Uterus (tissue), 4 donors: ENCODE results near the gene FCRL4. TPM values are rescaled to one million over a fixed set of nuclear protein-coding genes. Genes with fewer than 3 reads are reported as not detected.

Experiments used
- DNase-seq, 2 donors: peaks; one replicate each; pipeline ENCODE4 v3.0.0-alpha.2; 2019 to 2020
- H3K27ac ChIP-seq, 2 donors: fragments of 200-600 bp; sonication (generic); 1 replicate in 1 of 2; 2 replicates in 1 of 2; pipeline ENCODE4 v1.5.1; 2016 to 2018
- H3K27me3 ChIP-seq, 2 donors: fragments of 200-600 bp; sonication (generic); one replicate each; pipeline ENCODE4 v1.5.1; 2018 to 2019; ENCODE audit warnings: control low read depth in 1 of 2
- H3K36me3 ChIP-seq, 2 donors: fragments of 200-600 bp; sonication (generic); one replicate each; pipeline ENCODE4 v1.5.1; 2019; ENCODE audit warnings: control low read depth in 1 of 2
- H3K4me1 ChIP-seq, 2 donors: fragments of 200-600 bp; sonication (generic); one replicate each; pipeline ENCODE4 v1.5.1; 2018 to 2019; ENCODE audit warnings: control low read depth in 1 of 2
- H3K4me3 ChIP-seq, 2 donors: fragments of 200-600 bp; sonication (generic); 1 replicate in 1 of 2; 2 replicates in 1 of 2; pipeline ENCODE4 v1.5.1; 2018 to 2019; ENCODE audit warnings: mild to moderate bottlenecking in 1 of 2
- H3K9me3 ChIP-seq, 2 donors: fragments of 200-600 bp; sonication (generic); one replicate each; pipeline ENCODE4 v1.5.1; 2019; ENCODE audit warnings: control low read depth in 1 of 2
- CTCF ChIP-seq, 4 experiments: fragments of 200-600 bp in 2 of 4; fragments of 450-650 bp in 2 of 4; sonication (generic) in 2 of 4; IDR thresholded peaks; one replicate each; pipeline ENCODE4 v1.5.1; 2016 to 2019; ENCODE audit warnings: antibody characterized with exemption in 4 of 4, mild to moderate bottlenecking in 2 of 4, moderate library complexity in 1 of 4
- POLR2A ChIP-seq, 2 donors: fragments of 450-650 bp; IDR thresholded peaks; one replicate each; pipeline ENCODE4 v1.6.1; 2016; ENCODE audit warnings: antibody characterized with exemption in 2 of 2, mild to moderate bottlenecking in 1 of 2, moderate library complexity in 1 of 2
- intact Hi-C: fragments of 100-400 bp; cut with DNase I; formaldehyde crosslinking; loops from one replicate; pipeline ENCODE4 v1.15.1; 2023; ENCODE audit warnings: low total_unique reads
- total RNA-seq, 4 donors: library from RNA; depleted of rRNA in 3 of 4; stranded (reverse); fragments of >200 nt in 3 of 4; gene quantifications; one replicate each; pipeline versions ENCODE4 v1.1.0 to v1.2.4, GENCODE V29; 2014 to 2023
- donor health status: DM: yes; HTN: yes; CAD: no.

FCRL4 gene
- total RNA-seq, 4 donors from 2014 or later, result not detected

- Histone ChIP-seq H3K4me1 (no peaks in the 10 kb centered on the region), H3K4me3 (no peak overlapping the region)
- intact Hi-C loops, result no loop called here
Observed at GRCh38 chr1:157596384-157596783, 1.5 kb downstream of the FCRL4 start.

GRCh38 chr1:157595356-157595755, 2.5 kb downstream of the FCRL4 start:
- Histone ChIP-seq H3K9me3 (no peaks in the 10 kb centered on the region), H3K4me3 (no peak overlapping the region), H3K4me1 (no peaks in the 10 kb centered on the region), H3K27me3 (no peaks in the 10 kb centered on the region), H3K36me3 (no peaks in the 10 kb centered on the region), H3K27ac (no peak overlapping the region)
- intact Hi-C loops, result no loop called here
- TF ChIP-seq CTCF (IDR thresholded peaks at IDR 0.05) (no peak), POLR2A (IDR thresholded peaks at IDR 0.05) (no peak)
- DNase-seq, result no peak

More at GRCh38 chr1:157596384-157596783, 1.5 kb downstream of the FCRL4 start:
- H3K27me3 ChIP-seq, result no peaks in the 10 kb centered on the region
- DNase-seq, result no peak
- no peak for TF ChIP-seq POLR2A (IDR thresholded peaks at IDR 0.05)
- no peak for TF ChIP-seq CTCF (IDR thresholded peaks at IDR 0.05)
- H3K36me3 ChIP-seq, result no peaks in the 10 kb centered on the region
- H3K27ac ChIP-seq, result no peak overlapping the region
- H3K9me3 ChIP-seq, result no peaks in the 10 kb centered on the region

GRCh38 chr1:157585984-157586383, 11.9 kb downstream of the FCRL4 start:
- no peak for DNase-seq
- H3K4me3 ChIP-seq, result no peak overlapping the region
- no peaks in the 10 kb centered on the region for H3K36me3 ChIP-seq
- TF ChIP-seq POLR2A (IDR thresholded peaks at IDR 0.05) (no peak), CTCF (IDR thresholded peaks at IDR 0.05) (no peak)
- H3K4me1 ChIP-seq, result no peaks in the 10 kb centered on the region
- no peaks in the 10 kb centered on the region for H3K27me3 ChIP-seq
- intact Hi-C loops, result no loop called here
- no peaks in the 10 kb centered on the region for H3K9me3 ChIP-seq
- H3K27ac ChIP-seq, result no peak overlapping the region

- no peak for TF ChIP-seq POLR2A (IDR thresholded peaks at IDR 0.05)
- no peak for TF ChIP-seq CTCF (IDR thresholded peaks at IDR 0.05)
- H3K4me1 ChIP-seq, result no peaks in the 10 kb centered on the region
- no peak for DNase-seq
- H3K9me3 ChIP-seq, result no peaks in the 10 kb centered on the region
- H3K27ac ChIP-seq, result no peak overlapping the region
- intact Hi-C loops, result no loop called here
- no peak overlapping the region for H3K4me3 ChIP-seq
- no peaks in the 10 kb centered on the region for H3K36me3 ChIP-seq
- no peaks in the 10 kb centered on the region for H3K27me3 ChIP-seq
Observed at GRCh38 chr1:157584503-157584902, 13.4 kb downstream of the FCRL4 start.

GRCh38 chr1:157580828-157581210, 17.1 kb downstream of the FCRL4 start:
- intact Hi-C loops, result no loop called here
- H3K9me3 ChIP-seq, result no peaks in the 10 kb centered on the region
- no peaks in the 10 kb centered on the region for H3K36me3 ChIP-seq
- no peak for DNase-seq
- H3K27me3 ChIP-seq, result no peaks in the 10 kb centered on the region
- TF ChIP-seq POLR2A (IDR thresholded peaks at IDR 0.05), result no peak
- TF ChIP-seq CTCF (IDR thresholded peaks at IDR 0.05), result no peak
- H3K4me1 ChIP-seq, result no peaks in the 10 kb centered on the region
- H3K27ac ChIP-seq, result no peak overlapping the region
- no peak overlapping the region for H3K4me3 ChIP-seq
